SK-N-SH treated with all-trans-retinoic acid at 6 μM for 48 hours (cell line): ENCODE results near the gene SLC44A3.

Source experiments
- ARNTL ChIP-seq: fragments of 450-650 bp; formaldehyde crosslinking; IDR thresholded peaks from 2 replicates; pipeline ENCODE4 v1.5.0; 2020; ENCODE audit warnings: low read depth, mild to moderate bottlenecking, moderate library complexity, borderline replicate concordance
- CSDC2 ChIP-seq: fragments of 250-450 bp; sonication (Bioruptor Pico); IDR thresholded peaks from 2 replicates; pipeline ENCODE4 v1.5.0; 2020; ENCODE audit warnings: mild to moderate bottlenecking, moderate library complexity
- OSR1 ChIP-seq: fragments of 250-450 bp; sonication (Bioruptor Pico); IDR thresholded peaks from 2 replicates; pipeline ENCODE4 v1.8.0; 2022; ENCODE audit warnings: moderate library complexity, mild to moderate bottlenecking, inconsistent platforms
- PPARA ChIP-seq: fragments of 250-450 bp; sonication (Bioruptor Pico); IDR thresholded peaks from 2 replicates; pipeline ENCODE4 v1.5.0; 2020; ENCODE audit warnings: mild to moderate bottlenecking, borderline replicate concordance
- SNAI2 ChIP-seq: fragments of 250-450 bp; sonication (Bioruptor Pico); IDR thresholded peaks from 2 replicates; pipeline ENCODE4 v1.5.0; 2020; ENCODE audit warnings: mild to moderate bottlenecking, moderate library complexity
- ZC3H10 ChIP-seq: fragments of 250-450 bp; sonication (Bioruptor Pico); IDR thresholded peaks from 2 replicates; pipeline ENCODE4 v1.5.1; 2021; ENCODE audit warnings: mild to moderate bottlenecking, moderate library complexity
- ZFP3 ChIP-seq: fragments of 250-450 bp; sonication (Bioruptor Pico); IDR thresholded peaks from 2 replicates; pipeline ENCODE4 v1.5.0; 2020; ENCODE audit warnings: mild to moderate bottlenecking, moderate library complexity
- ZFP30 ChIP-seq: fragments of 450-650 bp; formaldehyde crosslinking; IDR thresholded peaks from 2 replicates; pipeline ENCODE4 v1.5.0; 2022; ENCODE audit warnings: mild to moderate bottlenecking, moderate library complexity
- TF ChIP-seq, protein P1 (sequence below): fragments of 250-450 bp; sonication (Bioruptor Pico); IDR thresholded peaks from 2 replicates; pipeline ENCODE4 v1.5.1; 2021; ENCODE audit warnings: mild to moderate bottlenecking, moderate library complexity
- TF ChIP-seq, protein P2 (sequence below): fragments of 250-450 bp; sonication (Bioruptor Pico); IDR thresholded peaks from 2 replicates; pipeline ENCODE4 v1.5.1; 2020; ENCODE audit warnings: low read depth, mild to moderate bottlenecking, moderate library complexity
- TF ChIP-seq, protein P3 (sequence below): fragments of 250-450 bp; sonication (Bioruptor Pico); IDR thresholded peaks from 2 replicates; pipeline ENCODE4 v1.5.0; 2020; ENCODE audit warnings: mild to moderate bottlenecking, moderate library complexity

DNA sequence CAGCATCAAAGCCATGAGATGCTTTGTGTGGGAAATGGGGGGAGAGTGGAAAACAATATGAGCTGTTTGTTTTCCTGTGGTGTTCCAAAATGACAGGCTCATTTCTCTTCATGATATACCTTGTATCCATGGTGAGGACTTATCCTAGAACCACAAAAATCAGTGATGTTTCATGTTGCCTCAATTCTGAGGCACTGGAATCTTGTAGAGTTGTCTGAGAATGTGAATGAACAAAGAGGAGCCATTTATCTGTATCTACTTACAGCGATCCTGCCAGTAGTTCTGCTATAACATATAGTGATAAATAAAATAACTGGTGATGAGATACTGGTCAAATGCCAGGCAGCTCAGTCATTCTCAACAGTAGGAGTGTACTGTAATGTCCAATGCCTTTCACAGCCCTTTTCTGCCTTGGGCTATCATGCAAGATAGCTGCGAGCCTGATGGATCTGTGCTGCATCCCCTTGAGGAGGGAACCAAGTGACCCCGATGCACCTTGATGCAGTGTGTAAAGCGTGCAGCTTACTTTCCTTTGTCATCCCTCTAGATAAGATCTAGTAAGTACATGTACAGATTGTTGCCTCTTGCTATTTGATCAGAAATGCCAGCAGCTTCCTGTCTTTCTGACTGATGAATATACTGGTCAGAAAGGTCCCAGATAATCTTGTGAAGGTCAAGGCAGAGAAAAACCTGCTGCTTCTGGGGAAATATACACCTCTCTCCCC is 52.8 kb downstream of the SLC44A3 start:
- TF ChIP-seq ZFP3: no peak
- TF ChIP-seq, protein P1, sequence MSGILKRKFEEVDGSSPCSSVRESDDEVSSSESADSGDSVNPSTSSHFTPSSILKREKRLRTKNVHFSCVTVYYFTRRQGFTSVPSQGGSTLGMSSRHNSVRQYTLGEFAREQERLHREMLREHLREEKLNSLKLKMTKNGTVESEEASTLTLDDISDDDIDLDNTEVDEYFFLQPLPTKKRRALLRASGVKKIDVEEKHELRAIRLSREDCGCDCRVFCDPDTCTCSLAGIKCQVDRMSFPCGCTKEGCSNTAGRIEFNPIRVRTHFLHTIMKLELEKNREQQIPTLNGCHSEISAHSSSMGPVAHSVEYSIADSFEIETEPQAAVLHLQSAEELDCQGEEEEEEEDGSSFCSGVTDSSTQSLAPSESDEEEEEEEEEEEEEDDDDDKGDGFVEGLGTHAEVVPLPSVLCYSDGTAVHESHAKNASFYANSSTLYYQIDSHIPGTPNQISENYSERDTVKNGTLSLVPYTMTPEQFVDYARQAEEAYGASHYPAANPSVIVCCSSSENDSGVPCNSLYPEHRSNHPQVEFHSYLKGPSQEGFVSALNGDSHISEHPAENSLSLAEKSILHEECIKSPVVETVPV: no peak
- TF ChIP-seq OSR1 (CRISPR knock-in tag): no peak
- no peak for TF ChIP-seq ARNTL
- no peak for TF ChIP-seq CSDC2 (CRISPR knock-in tag)
- TF ChIP-seq, protein P2, sequence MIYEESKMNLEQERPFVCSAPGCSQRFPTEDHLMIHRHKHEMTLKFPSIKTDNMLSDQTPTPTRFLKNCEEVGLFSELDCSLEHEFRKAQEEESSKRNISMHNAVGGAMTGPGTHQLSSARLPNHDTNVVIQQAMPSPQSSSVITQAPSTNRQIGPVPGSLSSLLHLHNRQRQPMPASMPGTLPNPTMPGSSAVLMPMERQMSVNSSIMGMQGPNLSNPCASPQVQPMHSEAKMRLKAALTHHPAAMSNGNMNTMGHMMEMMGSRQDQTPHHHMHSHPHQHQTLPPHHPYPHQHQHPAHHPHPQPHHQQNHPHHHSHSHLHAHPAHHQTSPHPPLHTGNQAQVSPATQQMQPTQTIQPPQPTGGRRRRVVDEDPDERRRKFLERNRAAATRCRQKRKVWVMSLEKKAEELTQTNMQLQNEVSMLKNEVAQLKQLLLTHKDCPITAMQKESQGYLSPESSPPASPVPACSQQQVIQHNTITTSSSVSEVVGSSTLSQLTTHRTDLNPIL: no peak
- TF ChIP-seq, protein P3, sequence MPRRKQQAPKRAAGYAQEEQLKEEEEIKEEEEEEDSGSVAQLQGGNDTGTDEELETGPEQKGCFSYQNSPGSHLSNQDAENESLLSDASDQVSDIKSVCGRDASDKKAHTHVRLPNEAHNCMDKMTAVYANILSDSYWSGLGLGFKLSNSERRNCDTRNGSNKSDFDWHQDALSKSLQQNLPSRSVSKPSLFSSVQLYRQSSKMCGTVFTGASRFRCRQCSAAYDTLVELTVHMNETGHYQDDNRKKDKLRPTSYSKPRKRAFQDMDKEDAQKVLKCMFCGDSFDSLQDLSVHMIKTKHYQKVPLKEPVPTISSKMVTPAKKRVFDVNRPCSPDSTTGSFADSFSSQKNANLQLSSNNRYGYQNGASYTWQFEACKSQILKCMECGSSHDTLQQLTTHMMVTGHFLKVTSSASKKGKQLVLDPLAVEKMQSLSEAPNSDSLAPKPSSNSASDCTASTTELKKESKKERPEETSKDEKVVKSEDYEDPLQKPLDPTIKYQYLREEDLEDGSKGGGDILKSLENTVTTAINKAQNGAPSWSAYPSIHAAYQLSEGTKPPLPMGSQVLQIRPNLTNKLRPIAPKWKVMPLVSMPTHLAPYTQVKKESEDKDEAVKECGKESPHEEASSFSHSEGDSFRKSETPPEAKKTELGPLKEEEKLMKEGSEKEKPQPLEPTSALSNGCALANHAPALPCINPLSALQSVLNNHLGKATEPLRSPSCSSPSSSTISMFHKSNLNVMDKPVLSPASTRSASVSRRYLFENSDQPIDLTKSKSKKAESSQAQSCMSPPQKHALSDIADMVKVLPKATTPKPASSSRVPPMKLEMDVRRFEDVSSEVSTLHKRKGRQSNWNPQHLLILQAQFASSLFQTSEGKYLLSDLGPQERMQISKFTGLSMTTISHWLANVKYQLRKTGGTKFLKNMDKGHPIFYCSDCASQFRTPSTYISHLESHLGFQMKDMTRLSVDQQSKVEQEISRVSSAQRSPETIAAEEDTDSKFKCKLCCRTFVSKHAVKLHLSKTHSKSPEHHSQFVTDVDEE (CRISPR knock-in tag): no peak
- no peak for TF ChIP-seq SNAI2 (CRISPR knock-in tag)
- no peak for TF ChIP-seq PPARA (CRISPR knock-in tag)
- TF ChIP-seq ZFP30 (CRISPR knock-in tag): no peak
- no peak for TF ChIP-seq ZC3H10 (CRISPR knock-in tag)
